T-helper 9 cell (primary cell): Measurements from ENCODE around the gene SESN2.

Experiments
- DNase-seq: peaks from one replicate; pipeline ENCODE4 v3.0.0-alpha.2; 2020
- total RNA-seq, 2 donors: gene quantifications; one replicate each; lab custom pipeline; 2026; lab: John Stamatoyannopoulos, UW

Gene SESN2
- total RNA-seq: 24.2 to 30.2 reads per million in 2 donors

- DNase-seq: peak; percentile 98
These were observed at the start of gene SESN2 for GRCh38 chr1:28259252-28259933. TSS of gene SESN2 (plus strand) at chr1:28259518. CDS start at chr1:28259848, 330 bp downstream.

- no peak for DNase-seq
These were observed 49.6 kb upstream of the SESN2 start for GRCh38 chr1:28209700-28210099.

- no peak for DNase-seq
These were observed 46.0 kb upstream of the SESN2 start for GRCh38 chr1:28213315-28213714.

- DNase-seq: no peak
These were observed 30.2 kb upstream of the SESN2 start for GRCh38 chr1:28229089-28229488.

- DNase-seq: no peak
These were observed 29.3 kb upstream of the SESN2 start for GRCh38 chr1:28229996-28230395.

GRCh38 chr1:28232558-28233263 is 26.6 kb upstream of the SESN2 start, which contains the start of gene DNAJC8:
TSS of gene DNAJC8 (minus strand) at chr1:28233029. CDS start at chr1:28232998, 31 bp downstream.
- DNase-seq: peak; percentile 94

GRCh38 chr1:28233264-28233606 is 26.1 kb upstream of the SESN2 start:
- no peak for DNase-seq

GRCh38 chr1:28235755-28236655 is 23.3 kb upstream of the SESN2 start, which contains the start of gene ATP5IF1:
TSS of gene ATP5IF1 (plus strand) at chr1:28236124. CDS start at chr1:28236184, 60 bp downstream.
- peak; percentile 89 for DNase-seq

GRCh38 chr1:28236656-28237322 is 22.5 kb upstream of the SESN2 start:
- DNase-seq: no peak

- no peak for DNase-seq
These were observed 20.3 kb upstream of the SESN2 start for GRCh38 chr1:28239004-28239403.

- no peak for DNase-seq
These were observed 19.3 kb upstream of the SESN2 start for GRCh38 chr1:28240024-28240423.

- DNase-seq: no peak
These were observed 17.6 kb upstream of the SESN2 start for GRCh38 chr1:28241638-28242241.

- no peak for DNase-seq
These were observed 15.5 kb upstream of the SESN2 start for GRCh38 chr1:28243685-28244311.

GRCh38 chr1:28244549-28245251 is 14.6 kb upstream of the SESN2 start:
- DNase-seq: no peak

- no peak for DNase-seq
These were observed 12.9 kb upstream of the SESN2 start for GRCh38 chr1:28246427-28246832.

GRCh38 chr1:28247612-28248272 is 11.6 kb upstream of the SESN2 start:
- no peak for DNase-seq

- peak; percentile 81 for DNase-seq
These were observed 10.9 kb upstream of the SESN2 start for GRCh38 chr1:28248273-28249012.

GRCh38 chr1:28249013-28249865 is 10.1 kb upstream of the SESN2 start:
- no peak for DNase-seq

- DNase-seq: no peak
These were observed 9.4 kb upstream of the SESN2 start for GRCh38 chr1:28249866-28250295.
